ENCODE results near the gene COG7.

The COG7 gene

DNA sequence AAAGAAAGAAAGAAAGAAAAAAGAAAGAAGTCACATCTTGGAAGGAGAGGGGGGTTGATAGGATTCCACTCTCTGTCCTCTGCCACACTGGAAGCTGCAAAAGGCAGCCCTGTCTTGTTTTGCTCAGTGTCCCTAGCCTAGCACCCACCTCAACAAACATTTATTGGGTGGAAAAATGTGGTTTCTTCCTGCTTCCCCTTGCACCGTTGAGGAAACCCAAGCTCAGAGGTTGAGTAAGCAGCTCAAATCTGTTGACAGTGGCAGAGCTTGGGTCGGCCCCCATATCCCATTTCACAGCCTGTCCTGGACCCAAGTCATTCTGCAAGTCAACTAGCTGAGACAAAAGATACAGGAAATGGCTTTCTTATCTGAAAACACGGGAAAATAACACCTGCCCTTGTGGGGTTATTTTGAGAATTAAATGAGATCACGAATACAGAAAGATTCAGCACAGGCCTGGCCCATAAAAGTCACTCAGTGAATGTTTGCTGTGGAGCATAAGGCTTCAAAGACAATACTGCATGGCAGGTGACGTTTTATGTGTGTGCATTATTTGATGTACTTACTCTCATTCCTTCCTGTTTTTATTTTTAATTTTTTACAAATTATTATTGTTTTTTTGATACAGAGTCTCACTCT, 87.3 kb downstream of the COG7 start:
- in situ Hi-C loops (cut with MboI; ENCODE audit: low sequenced_read_pairs), result no loop called here

DNA sequence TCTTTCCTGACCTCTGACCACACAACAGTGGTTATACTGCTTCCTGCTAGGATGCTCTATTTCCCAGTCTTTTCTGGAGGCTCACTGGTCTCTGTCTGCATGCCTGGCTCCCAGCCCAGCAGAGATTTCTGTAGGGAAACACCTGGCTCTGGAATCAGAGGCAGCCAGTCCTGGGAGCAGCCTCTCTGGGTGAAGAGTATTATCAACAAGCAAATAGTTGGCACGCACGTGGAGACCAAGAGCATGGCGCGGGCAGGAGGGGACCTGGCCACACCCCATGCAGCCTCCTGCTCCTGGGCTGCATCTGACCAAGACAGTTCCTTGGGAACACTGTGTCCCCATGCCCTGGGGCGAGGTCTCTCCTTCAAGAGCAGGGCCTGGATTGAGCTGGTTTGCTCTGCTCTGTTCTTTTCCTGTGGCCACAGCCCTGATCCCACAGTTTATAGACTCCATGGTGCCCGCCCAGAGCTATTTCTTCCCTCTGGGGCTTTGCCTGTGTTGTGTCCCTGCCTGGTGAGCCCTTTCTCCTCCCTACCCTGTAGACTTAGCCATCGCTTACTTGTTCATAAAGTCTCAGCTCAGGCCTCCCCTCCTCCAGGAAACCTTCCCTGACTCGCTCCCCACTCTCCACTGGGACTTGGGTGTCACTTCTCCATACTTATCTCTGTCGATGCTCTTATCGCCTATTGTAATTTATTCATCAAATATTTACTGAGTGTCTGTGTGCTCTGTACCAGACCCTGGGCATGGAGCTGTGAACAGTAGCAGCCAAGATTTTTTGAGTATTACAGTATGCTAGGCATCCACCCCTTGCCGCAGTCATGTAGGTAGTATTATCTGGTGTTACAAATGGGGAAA, 90.3 kb downstream of the COG7 start:
- in situ Hi-C loops (cut with MboI; ENCODE audit: low sequenced_read_pairs), result no loop called here

DNA sequence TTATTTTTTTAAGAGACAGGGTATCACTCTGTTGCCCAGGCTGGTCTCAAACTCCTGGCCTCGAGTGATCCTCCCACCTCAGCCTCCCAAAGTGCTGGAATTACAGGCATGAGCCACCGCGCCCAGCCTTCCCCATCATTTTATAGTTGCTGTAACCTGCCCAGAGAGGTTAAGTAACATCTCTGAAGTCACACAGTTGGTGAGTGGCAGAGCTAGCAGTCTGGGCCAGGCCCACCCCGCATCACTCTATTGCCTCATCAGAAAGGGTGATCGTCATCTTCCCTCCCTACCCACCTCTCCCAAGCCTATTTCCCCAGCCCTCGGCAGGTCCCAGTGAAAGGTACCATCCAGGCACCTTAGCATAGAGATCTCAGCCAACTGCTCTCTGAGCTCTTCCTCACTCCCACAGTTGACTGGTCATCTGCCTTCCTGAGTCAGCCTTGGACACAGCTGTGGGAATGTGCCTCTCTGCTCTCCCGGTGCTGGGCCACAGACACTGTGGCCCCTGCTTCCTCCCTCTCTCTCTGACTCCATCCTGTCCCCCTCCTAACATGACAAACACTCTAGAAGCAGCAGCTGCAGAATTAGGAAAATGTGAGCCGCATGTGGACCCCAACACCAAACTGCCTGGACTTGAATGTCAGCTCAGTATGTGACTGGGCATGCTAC, 93.8 kb downstream of the COG7 start:
- in situ Hi-C loops (cut with MboI; ENCODE audit: low sequenced_read_pairs), result no loop called here

DNA sequence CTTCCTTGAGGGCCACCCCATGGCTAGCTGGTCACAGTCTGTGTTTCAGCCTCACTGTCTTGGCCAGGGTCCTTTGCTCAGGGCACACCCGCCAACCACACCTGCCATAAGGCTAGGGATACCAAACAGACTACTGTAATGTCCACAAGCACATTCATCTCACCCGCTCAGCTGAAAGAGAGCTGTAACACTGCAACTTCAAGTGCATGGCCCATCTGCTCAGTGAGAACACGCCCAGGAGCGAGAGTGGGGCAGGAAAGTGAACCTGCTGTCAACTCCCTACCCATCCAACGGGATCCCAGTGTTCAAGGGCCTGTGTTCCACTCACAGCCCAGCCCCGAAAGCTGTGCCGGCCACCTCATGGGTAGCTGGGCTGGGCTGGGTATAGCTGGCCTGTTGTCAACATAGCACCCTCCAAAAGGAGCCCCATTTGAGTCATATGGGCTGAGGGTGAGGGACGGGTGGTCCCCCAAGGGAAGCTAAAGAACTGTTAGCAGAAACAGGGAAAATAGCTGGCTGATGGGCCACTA, 95.2 kb downstream of the COG7 start:
- in situ Hi-C loops (cut with MboI; ENCODE audit: low sequenced_read_pairs), result no loop called here

DNA sequence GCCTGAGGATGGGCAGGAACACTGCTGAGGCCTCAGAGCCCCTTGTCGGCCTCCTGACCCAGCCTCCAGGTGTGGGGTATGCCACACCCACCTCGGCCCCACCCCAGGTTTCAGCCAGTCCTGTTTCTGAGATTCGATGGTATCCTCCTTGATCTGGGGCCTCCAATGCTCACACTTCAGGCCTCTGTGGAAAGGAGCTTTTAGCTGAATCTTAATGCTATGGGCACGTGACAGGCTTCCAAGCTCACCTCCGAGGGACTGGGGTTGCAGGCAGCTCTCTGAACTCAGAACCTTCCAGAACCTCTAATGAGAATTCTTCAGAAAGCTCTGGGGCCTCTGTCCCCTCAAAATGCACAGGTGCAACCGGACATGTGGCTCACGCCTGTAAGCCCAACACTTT, 96.0 kb downstream of the COG7 start:
- in situ Hi-C loops (cut with MboI; ENCODE audit: low sequenced_read_pairs), result no loop called here

DNA sequence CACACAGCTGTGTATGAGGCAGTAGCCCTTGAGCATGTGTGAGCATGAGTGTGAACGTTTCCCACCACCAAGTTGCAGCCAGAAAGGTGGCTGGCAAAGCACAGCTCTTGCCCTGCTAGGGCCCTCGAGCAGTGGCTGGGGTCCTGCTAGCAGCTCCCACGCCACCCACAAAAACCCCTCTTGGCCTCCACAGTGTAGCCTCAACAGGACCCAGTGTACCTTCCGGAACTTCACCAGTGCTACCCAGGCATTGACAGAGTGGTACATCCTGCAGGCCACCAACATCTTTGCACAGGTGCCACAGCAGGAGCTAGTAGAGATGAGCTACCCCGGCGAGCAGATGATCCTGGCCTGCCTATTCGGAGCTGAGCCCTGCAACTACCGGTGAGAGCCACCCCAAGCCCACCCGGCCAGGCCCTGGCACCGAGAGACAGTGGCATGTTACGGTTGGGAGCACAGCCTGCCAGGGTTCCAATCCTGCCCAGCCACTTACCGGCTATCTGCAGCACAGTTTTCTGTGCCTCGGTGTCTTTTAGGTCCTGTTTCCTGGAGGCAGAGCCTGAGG, 97.8 kb downstream of the COG7 start:
- in situ Hi-C loops (cut with MboI; ENCODE audit: low sequenced_read_pairs), result no loop called here

DNA sequence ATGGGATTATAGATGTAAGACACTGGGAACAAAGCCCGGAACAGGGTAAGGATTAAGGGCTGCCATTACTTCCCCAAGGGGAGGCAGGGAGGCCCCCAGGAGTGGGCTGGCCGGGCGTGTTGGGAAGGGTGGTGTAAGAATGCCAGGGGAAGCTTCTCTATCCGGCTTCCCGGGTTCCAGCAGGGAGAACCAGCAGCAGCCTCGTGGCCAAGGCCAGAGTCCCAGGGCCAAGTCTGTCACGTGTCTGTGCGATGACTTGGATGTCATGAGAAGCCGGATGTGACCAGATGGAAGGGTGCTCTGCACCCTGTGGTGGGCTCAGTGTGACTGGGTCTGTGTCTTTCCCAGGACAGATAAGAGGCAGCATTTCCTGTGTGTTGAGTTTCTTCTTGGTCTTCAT, 98.7 kb downstream of the COG7 start:
- in situ Hi-C loops (cut with MboI; ENCODE audit: low sequenced_read_pairs), result no loop called here

DNA sequence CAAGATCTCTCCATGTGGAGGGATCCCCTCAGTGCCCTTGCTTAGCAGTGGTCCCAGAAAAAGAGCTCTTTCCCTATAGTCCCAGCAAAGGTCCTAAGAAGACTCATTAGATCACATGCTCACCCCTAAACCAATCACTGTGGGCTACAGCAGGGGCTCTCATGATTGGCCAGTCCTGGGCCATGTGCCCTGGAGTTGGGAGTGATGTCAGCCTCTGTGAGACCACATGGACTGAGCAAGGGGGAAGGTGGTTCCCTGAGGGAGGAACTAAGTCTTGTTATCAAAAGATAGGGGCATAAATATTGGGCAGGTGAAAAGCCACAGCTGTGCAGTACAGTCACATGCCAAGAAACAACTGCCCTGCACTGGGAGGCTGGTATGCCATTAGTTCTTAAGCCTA, 99.5 kb downstream of the COG7 start:
- in situ Hi-C loops (cut with MboI; ENCODE audit: low sequenced_read_pairs), result no loop called here

DNA sequence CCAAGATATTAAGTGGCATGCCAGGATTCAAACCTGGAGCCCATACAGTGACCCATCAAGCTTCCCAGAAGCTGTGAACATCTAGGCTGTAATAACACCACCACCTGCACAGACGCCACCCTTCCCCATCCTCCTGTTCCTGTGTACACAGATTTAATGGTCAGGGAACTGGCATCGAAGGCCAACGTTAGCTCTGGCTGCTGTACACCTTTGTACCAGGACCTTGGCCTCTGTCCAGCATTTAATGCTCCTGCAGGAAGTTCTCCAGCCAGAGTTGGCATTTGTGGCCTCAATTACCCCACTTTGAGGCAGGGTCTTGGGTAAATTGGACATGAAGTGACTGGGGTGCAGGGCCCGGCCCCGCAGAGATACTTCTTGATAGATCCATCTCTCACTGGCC, 101.6 kb downstream of the COG7 start:
- in situ Hi-C loops (cut with MboI; ENCODE audit: low sequenced_read_pairs), result no loop called here

DNA sequence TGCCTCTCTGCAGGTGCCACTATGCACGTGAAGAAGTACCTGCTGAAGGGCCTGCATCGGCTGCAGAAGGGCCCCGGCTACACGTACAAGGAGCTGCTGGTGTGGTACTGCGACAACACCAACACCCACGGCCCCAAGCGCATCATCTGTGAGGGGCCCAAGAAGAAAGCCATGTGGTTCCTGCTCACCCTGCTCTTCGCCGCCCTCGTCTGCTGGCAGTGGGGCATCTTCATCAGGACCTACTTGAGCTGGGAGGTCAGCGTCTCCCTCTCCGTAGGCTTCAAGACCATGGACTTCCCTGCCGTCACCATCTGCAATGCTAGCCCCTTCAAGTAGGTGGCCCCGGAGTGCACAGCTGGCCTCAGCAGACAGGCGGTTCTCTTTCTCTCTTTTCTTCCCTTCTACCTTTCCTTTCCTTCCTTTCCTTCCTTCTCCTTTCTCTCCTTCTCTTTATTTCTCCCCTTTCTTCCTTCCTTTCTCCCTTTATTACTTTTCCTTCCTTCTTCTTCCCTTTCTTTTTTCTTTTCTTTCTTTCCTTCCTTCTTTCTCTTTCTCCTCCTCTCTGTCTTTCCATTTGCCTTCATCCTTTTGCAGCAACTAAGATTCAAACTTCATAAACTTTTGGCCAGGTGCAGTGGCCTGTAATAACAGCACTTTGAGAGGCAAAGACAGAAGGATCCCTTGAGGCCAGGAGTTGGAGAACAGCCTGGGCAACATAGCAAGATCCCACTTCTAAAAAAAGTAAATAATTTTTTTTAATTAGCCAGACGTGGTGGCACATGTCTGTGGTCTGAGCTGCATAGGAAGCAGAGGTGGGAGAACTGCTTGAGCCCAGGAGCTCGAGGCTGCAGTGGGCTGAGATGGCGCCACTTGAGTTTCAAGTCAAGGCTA, 104.2 kb downstream of the COG7 start:
- in situ Hi-C loops (cut with MboI; ENCODE audit: low sequenced_read_pairs), result no loop called here

DNA sequence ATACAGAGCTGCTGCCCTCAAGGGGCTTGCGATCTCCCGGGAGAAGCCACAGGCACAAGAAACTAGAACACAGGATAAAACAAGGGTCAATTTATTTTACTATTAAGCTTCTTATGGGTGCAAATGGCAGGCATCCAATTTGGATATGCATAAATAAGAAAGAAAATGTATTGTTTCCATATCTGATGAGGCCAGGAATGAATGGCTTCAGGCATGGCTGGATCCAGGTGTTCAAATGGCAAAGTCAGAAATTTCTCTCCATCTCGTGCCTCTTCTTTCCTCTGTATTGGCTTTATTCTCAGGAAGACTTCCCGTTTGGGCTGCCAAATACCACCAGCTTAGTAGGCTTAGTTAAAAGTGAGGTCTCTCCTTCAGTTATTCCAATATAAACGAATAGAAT, 107.8 kb downstream of the COG7 start:
- in situ Hi-C loops (cut with MboI; ENCODE audit: low sequenced_read_pairs), result no loop called here

DNA sequence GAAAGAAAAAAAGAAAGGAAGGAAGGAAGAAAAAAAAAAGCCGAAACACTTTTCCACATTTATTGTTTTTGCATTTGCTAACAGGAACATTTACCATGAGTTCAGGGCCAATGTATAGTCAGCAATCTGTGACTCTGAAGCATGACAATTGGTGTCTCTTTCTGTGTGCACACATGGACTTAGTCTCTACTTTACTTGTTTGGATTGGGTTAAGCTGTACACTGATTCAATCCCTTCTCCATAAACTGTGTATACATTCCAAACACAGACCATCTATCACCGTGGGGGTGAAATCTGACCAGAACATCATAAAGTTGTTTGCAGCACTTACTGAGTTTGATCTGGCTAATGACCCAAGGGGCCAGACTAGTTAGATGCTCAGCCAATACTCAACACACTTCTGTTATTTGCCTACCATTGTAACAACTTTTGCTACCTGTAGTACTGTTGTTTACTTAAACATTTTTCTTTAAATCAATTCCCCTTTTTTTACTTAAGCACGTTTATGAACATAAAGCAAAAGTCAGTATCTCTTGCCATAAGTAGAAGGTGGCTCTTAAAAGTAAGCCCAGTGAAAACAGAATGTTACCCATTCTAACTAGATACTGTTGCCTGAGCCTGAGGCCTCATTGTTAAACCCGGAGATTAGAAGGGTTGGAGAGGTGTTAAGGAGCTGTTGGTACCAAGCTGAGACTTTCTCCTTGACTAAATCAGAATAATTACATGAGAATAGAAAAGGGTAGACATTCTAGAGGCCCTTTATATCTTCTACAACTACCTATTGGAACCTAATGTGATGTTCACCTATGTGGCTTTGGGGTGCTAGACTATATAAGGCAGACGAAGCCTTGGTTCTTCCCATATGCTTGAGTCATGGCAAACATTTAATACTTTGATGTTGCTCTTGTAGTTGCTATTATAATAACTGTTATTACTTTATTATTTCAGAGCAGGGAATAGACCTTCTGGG, 109.1 kb downstream of the COG7 start:
- in situ Hi-C loops (cut with MboI; ENCODE audit: low sequenced_read_pairs), result no loop called here

DNA sequence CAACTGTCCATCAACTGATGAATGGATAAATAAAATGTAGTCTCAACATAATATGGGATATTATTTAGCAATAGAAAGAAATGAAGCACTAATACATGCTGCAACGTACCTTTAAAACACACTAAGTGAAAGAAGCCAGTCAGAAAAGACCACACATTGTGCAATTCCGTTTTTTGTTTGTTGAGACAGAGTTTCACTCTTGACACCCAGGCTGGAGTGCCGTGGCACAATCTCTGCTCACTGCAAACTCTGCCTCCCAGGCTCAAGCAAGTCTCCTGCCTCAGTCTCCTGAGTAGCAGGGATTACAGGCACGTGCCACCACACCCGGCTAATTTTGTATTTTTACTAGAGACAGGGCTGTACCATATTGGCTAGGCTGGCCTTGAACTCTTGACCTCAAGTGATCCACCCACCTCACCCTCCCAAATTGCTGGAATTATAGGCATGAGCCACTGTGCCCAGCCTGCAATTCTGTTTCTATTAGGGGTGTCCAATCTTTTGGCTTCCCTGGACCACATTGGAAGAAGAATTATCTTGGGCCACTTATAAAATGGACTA, 110.8 kb downstream of the COG7 start:
- in situ Hi-C loops (cut with MboI; ENCODE audit: low sequenced_read_pairs), result no loop called here

DNA sequence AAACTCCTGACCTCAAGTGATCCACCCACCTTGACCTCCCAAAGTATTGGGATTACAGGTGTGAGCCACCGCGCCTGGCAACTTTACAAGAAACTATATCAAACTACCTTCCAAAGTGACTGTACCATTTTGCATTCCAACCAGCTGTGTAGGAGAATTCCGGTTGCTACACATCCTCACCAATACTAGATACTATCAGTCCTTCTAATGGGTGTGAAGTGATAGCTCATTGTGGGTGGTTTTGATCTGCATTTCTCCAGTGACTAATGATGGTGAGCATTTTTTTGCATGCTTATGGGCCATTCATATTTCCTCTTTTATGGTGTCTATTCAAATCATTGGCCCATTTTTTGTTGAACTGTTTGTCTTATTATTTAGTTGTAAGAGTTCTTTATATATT, 113.2 kb downstream of the COG7 start:
- in situ Hi-C loops (cut with MboI; ENCODE audit: low sequenced_read_pairs), result no loop called here
